Pancreas (tissue), 10 donors: ENCODE data around the gene NAALADL1. TPM values are rescaled to one million over a fixed set of nuclear protein-coding genes. Genes with fewer than 3 reads are reported as not detected.
A peak's percentile ranks its signal among the peaks of the same experiment; 100 is the strongest.

Experiments used
- ATAC-seq, 4 donors: fragments of 200-7000 bp; cut with Tn5 transposase; one replicate each; pipeline versions ENCODE4 v1.8.0 to v1.9.1; 2020; ENCODE audit warnings: mild to moderate bottlenecking in 4 of 4, moderate library complexity in 4 of 4
- DNase-seq, 6 donors: peaks; one replicate each; pipeline ENCODE4 v3.0.0-alpha.2; 2020
- FAIRE-seq: peaks from 2 replicates; lab custom pipeline; 2012; peaks lifted over from hg19 to GRCh38; lab: Jason Lieb, UNC
- H3K27ac ChIP-seq, 4 donors: fragments of 200-600 bp; sonication (generic); 1 replicate in 3 of 4; 2 replicates in 1 of 4; pipeline versions ENCODE4 v1.5.0 to v1.8.0; 2020
- H3K27me3 ChIP-seq, 4 donors: fragments of 200-600 bp; one replicate each; pipeline ENCODE4 v1.8.0; 2021
- H3K36me3 ChIP-seq, 3 donors: fragments of 200-600 bp; sonication (generic) in 1 of 3; one replicate each; pipeline versions ENCODE4 v1.5.0 to v1.8.0; 2020 to 2021
- H3K4me1 ChIP-seq, 3 donors: fragments of 200-600 bp; one replicate each; pipeline ENCODE4 v1.8.0; 2021
- H3K4me3 ChIP-seq, 4 donors: fragments of 200-600 bp; sonication (generic) in 2 of 4; one replicate each; pipeline versions ENCODE4 v1.5.0 to v1.8.0; 2020 to 2021
- H3K9me3 ChIP-seq, 4 donors: fragments of 200-600 bp; one replicate each; pipeline ENCODE4 v1.8.0; 2021
- WGBS, 2 donors: extraction: QIAGEN DNeasy Blood & Tissue Kit; methylation state at CpG; one replicate each; pipeline ENCODE4 v1.1.7; 2013; 5-methylcytosine and 5-hydroxymethylcytosine counted together
- intact Hi-C, 3 donors: fragments of 100-400 bp; cut with DNase I; formaldehyde crosslinking; loops; one replicate each; pipeline versions ENCODE4 v1.11.1 to v1.14.2; 2022
- polyA plus RNA-seq, 2 donors: library from polyadenylated mRNA; stranded (reverse); fragments of 200-250 nt; gene quantifications; one replicate each; pipeline ENCODE4 v1.2.3, GENCODE V29; 2013
- total RNA-seq, 6 donors: library from RNA; stranded (reverse); fragmentation: NEBNext Ultra II Directional in 4 of 6; extraction: Animal tissue kit (Norgen Biotek cat#: 25700) in 4 of 6; gene quantifications; one replicate each; pipeline versions ENCODE4 v1.2.1 to v1.2.4, GENCODE V29; 2021 to 2023
- TF ChIP-seq, protein P1 (sequence below), 4 donors: fragments of 200-600 bp; sonication (generic) in 3 of 4; IDR thresholded peaks; one replicate each; pipeline versions ENCODE4 v1.5.0 to v1.8.0; 2021; ENCODE audit warnings: antibody characterized with exemption in 4 of 4
- donor health status: healthy with polysubstance abuse.
- donor health status: DM: no; HTN: no; CAD: no; lungs with moderate emphysema.
- donor health status: DM: no; HTN: no; CAD: no.
- donor health status: control.
- donor health status: control.
- donor health status: Bipolar disorder and iron deficiency.
- donor health status: DM: yes; HTN: yes; CAD: no.
- donor health status: DM: no; HTN: no; CAD: no.
- donor health status: DM: no; HTN: no; CAD: no.
- donor health status: DM: yes; HTN: yes; CAD: no.

The NAALADL1 gene
- total and polyA plus RNA-seq, 8 donors = 0.51 to 7.6 (median 1.4) TPM

DNA sequence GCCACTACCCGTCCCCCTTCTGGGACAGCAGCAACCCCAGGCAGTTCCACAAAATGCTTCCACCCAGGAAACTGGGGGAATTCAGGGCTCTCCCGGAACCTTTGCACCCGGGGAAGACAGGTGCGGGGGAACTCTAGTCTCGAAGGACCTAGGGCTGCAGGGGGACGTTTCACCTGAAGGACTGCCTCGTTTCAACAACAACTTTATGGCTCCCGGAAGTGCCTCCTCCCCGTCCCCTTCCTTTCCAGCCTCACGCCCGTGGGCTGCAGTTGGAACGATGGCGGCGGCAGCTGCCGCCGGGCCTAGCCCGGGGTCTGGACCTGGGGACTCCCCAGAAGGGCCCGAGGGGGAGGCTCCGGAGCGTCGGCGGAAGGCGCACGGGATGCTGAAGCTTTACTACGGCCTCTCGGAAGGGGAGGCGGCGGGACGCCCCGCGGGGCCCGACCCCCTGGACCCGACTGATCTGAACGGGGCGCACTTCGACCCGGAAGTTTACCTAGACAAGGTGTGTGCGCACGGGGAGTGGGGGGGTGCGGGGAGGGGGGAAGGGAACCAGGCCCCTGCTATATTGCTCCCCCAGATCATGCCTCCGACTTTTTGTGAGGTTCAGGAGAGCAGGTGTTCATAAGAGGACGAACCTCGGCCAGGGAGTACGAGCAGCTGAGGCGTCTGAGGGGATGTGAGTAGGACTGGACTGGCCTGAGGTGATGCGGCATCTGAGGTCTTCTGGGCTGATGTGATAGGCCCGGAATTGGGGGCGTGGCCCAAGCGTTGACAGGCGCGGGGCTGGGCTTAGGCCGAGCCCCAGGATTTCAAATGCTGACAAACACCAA is 37.8 kb upstream of the NAALADL1 start, which contains the start of gene VPS51:
Gene VPS51, plus strand, starts transcription at position 241 of the 833 bp plus-strand sequence. Its CDS starts 37 bp downstream, at position 278.
- Histone ChIP-seq H3K9me3 (no peaks in the 10 kb centered on the region), H3K4me1 (peaks cover 0 to 13% (median 11%) of the 10 kb centered on the region in 3 donors), H3K4me3 (peak within 1 kb of the TSS; percentile 59 to 78 (median 68)), H3K36me3 (peaks cover 0 to 9% (median 0%) of the 10 kb centered on the region in 3 donors), H3K27ac (peak within 1 kb of the TSS; percentile 90 to 93 (median 92)), H3K27me3 (no peaks in the 10 kb centered on the region)
- DNase-seq (peak; percentile 84 to 93 (median 90)), ATAC-seq (peak; percentile 95 to 97 (median 96)), FAIRE-seq (no peak)
- TF ChIP-seq, protein P1, sequence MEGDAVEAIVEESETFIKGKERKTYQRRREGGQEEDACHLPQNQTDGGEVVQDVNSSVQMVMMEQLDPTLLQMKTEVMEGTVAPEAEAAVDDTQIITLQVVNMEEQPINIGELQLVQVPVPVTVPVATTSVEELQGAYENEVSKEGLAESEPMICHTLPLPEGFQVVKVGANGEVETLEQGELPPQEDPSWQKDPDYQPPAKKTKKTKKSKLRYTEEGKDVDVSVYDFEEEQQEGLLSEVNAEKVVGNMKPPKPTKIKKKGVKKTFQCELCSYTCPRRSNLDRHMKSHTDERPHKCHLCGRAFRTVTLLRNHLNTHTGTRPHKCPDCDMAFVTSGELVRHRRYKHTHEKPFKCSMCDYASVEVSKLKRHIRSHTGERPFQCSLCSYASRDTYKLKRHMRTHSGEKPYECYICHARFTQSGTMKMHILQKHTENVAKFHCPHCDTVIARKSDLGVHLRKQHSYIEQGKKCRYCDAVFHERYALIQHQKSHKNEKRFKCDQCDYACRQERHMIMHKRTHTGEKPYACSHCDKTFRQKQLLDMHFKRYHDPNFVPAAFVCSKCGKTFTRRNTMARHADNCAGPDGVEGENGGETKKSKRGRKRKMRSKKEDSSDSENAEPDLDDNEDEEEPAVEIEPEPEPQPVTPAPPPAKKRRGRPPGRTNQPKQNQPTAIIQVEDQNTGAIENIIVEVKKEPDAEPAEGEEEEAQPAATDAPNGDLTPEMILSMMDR (IDR thresholded peaks at IDR 0.05) = no peak
- 0 to 1% methylated on average over 46 to 52 of the region's 52 CpGs for WGBS, 2 donors
- intact Hi-C loops = no loop called here

DNA sequence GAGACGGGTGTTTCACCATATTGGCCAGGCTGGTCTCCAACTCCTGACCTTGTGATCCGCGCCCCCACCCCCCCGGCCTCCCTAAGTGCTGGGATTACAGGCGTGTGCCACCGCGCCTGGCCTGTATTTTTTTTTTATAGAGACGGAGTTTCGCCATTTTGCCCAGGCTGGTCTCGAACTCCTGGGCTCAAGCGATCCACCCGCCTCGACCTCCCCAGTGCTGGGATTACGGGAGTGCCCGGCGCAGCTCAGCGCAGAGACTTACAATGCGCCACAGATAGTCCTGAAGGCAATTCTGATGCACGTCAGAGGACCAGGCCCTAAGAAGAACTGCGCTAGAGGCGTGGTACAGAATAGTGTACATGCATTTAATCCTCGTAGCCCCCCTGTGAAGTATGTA is 37.1 kb upstream of the NAALADL1 start:
- Histone ChIP-seq H3K4me3 (peak overlapping the region in 2 of 4 donors; percentile 64 to 78), H3K27me3 (no peaks in the 10 kb centered on the region), H3K27ac (peak overlapping the region in 2 of 4 donors; percentile 92 to 93), H3K9me3 (no peaks in the 10 kb centered on the region), H3K4me1 (peaks cover 0 to 8% (median 7%) of the 10 kb centered on the region in 3 donors), H3K36me3 (peaks cover 0 to 9% (median 0%) of the 10 kb centered on the region in 3 donors)
- FAIRE-seq (no peak), ATAC-seq (no peak), DNase-seq (no peak)
- WGBS, 2 donors = 59 to 64% methylated on average over 22 of the region's 22 CpGs
- TF ChIP-seq, protein P1 (IDR thresholded peaks at IDR 0.05) = no peak
- intact Hi-C loops = no loop called here

DNA sequence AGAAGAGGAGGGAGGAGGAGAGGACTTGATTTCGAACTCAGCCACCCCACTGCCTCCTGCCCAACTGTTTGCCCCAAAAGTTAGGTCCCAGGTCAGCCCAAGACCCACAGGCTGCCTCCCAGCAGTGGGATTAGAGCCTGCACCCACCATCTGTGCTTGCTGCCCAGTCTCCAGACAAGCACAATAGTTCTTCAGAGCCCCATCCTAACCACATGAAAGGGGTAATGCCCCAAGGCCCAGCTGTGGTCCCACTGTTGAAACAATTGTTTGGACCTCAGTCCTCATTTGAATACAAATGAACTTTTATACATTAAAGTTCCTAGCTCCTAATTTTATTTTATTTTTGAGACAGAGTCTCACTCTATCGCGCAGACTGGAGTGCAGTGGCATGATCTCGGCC is 32.3 kb upstream of the NAALADL1 start:
- no peak for DNase-seq
- intact Hi-C loops = no loop called here
- ATAC-seq = no peak
- no peak overlapping the region for H3K4me3 ChIP-seq
- no peaks in the 10 kb centered on the region for H3K9me3 ChIP-seq
- no peak for FAIRE-seq
- no peaks in the 10 kb centered on the region for H3K27me3 ChIP-seq
- H3K4me1 ChIP-seq = peaks cover 0 to 2% (median under 1%) of the 10 kb centered on the region in 3 donors
- 95 to 97% methylated on average over 4 of the region's 4 CpGs for WGBS, 2 donors
- no peak overlapping the region for H3K27ac ChIP-seq
- TF ChIP-seq, protein P1 (IDR thresholded peaks at IDR 0.05) = no peak
- H3K36me3 ChIP-seq = peaks cover 0 to 17% (median 8%) of the 10 kb centered on the region in 3 donors

DNA sequence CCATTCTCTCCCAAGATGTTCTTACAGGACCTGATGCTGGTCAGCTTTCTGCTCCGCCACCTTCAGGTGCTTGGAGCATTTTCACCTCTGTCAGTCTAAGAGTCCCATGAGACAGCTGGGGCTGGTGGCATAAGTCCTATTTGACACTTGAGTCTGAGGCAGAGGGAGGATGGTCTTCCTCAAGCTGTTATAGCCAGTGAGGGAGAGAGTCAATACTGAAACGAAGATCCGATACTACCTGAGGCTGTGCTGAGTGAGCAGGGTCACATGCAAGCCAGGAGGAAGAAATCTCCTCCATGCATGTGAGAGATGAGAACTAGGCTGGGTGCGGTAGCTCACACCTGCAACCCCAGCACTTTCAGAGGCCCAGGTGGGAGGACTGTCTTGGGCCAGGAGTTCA is 31.3 kb upstream of the NAALADL1 start:
- Histone ChIP-seq H3K4me3 (no peak overlapping the region), H3K36me3 (peaks cover 0 to 17% (median 8%) of the 10 kb centered on the region in 3 donors), H3K27ac (no peak overlapping the region), H3K4me1 (peaks cover 0 to 11% (median 10%) of the 10 kb centered on the region in 3 donors), H3K9me3 (no peaks in the 10 kb centered on the region), H3K27me3 (no peaks in the 10 kb centered on the region)
- intact Hi-C loops = no loop called here
- WGBS, 2 donors = 87 to 94% methylated on average over 4 of the region's 4 CpGs
- TF ChIP-seq, protein P1 (IDR thresholded peaks at IDR 0.05) = no peak
- ATAC-seq (no peak), FAIRE-seq (no peak), DNase-seq (no peak)
